Activated CD8-positive, alpha-beta memory T cell treated with anti-CD3 and anti-CD28 coated beads, Interleukin-2, amount 10 ng/mL, durations not matched to agents 7 days and 5 days (primary cell): ENCODE measurements around the gene TNC. TPM values are rescaled to one million over a fixed set of nuclear protein-coding genes. Genes with fewer than 3 reads are reported as not detected.
A peak's percentile ranks its signal among the peaks of the same experiment; 100 is the strongest.
"Not testable (repeated sequence)": the region's sequence is repeated elsewhere in the genome, so short reads cannot be mapped to it uniquely, and the experiment has no call there.

Experiments
- ATAC-seq: fragments of 150-1000 bp; cut with Tn5 transposase; one replicate; pipeline ENCODE4 v1.10.0; 2021; ENCODE audit warnings: moderate library complexity
- CTCF ChIA-PET: fragments of 350-600 bp; sonication (Branson Sonifier 250); formaldehyde crosslinking; loops from one replicate; lab custom pipeline; 2021; ENCODE audit warnings: antibody characterized with exemption; lab: Charles Lee
- DNase-seq: peaks from one replicate; pipeline ENCODE4 v3.0.0-alpha.2; 2020
- H3K27ac Mint-ChIP-seq: one replicate; pipeline ENCODE4 v1.8.0; 2021; ENCODE audit warnings: mild to moderate bottlenecking, mixed read lengths
- H3K27me3 Mint-ChIP-seq: one replicate; pipeline ENCODE4 v1.8.0; 2021; ENCODE audit warnings: mixed read lengths
- H3K36me3 Mint-ChIP-seq: one replicate; pipeline ENCODE4 v1.8.0; 2021; ENCODE audit warnings: mild to moderate bottlenecking, mixed read lengths
- H3K4me1 Mint-ChIP-seq: one replicate; pipeline ENCODE4 v1.8.0; 2021; ENCODE audit warnings: mixed read lengths
- H3K4me3 Mint-ChIP-seq: one replicate; pipeline ENCODE4 v1.8.0; 2021; ENCODE audit warnings: mild to moderate bottlenecking, moderate library complexity, mixed read lengths
- H3K9me3 Mint-ChIP-seq: one replicate; pipeline ENCODE4 v1.8.0; 2022; ENCODE audit warnings: low read depth, mixed read lengths
- total RNA-seq, 2 experiments: library from RNA; stranded (reverse); gene quantifications; one replicate each; pipeline ENCODE4 v1.2.3, GENCODE V29; 2021

Gene TNC
- total RNA-seq, 2 experiments from 2014 or later = 0.32 to 0.61 TPM

DNA sequence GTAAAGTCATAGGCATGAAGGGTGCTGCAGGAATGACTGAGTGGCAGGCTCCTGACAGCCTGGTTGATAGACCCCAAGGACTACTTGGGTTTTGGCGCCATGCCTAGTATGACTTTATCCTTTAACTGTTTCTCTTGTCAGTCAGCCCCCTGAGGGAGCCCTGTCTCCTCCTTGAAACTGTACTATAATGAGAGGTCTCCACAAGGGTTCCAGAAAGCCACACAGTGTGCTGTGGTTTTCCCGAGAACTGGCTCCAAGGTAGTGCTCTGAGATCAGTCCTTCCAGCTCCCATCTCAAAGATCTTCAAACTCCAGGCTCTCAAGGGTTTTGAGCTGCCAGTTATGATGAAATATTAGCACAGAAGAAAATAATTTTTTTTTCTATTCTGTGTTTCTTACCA is 26.7 kb upstream of the TNC start:
- H3K27ac Mint-ChIP-seq = no peak overlapping the region
- H3K27me3 Mint-ChIP-seq = peaks cover 48% of the 10 kb centered on the region
- no peak for ATAC-seq
- H3K4me1 Mint-ChIP-seq = peaks cover 23% of the 10 kb centered on the region
- DNase-seq = no peak
- H3K36me3 Mint-ChIP-seq = no peaks in the 10 kb centered on the region
- CTCF ChIA-PET = no interaction called here
- no peak overlapping the region for H3K4me3 Mint-ChIP-seq
- H3K9me3 Mint-ChIP-seq = no peaks in the 10 kb centered on the region

GRCh38 chr9:115143689-115144088 is 25.7 kb upstream of the TNC start:
- Mint-ChIP-seq H3K9me3 (no peaks in the 10 kb centered on the region), H3K27ac (no peak overlapping the region), H3K4me1 (peaks cover 23% of the 10 kb centered on the region), H3K27me3 (peaks cover 40% of the 10 kb centered on the region), H3K36me3 (no peaks in the 10 kb centered on the region), H3K4me3 (no peak overlapping the region)
- CTCF ChIA-PET = no interaction called here
- ATAC-seq (no peak), DNase-seq (no peak)

DNA sequence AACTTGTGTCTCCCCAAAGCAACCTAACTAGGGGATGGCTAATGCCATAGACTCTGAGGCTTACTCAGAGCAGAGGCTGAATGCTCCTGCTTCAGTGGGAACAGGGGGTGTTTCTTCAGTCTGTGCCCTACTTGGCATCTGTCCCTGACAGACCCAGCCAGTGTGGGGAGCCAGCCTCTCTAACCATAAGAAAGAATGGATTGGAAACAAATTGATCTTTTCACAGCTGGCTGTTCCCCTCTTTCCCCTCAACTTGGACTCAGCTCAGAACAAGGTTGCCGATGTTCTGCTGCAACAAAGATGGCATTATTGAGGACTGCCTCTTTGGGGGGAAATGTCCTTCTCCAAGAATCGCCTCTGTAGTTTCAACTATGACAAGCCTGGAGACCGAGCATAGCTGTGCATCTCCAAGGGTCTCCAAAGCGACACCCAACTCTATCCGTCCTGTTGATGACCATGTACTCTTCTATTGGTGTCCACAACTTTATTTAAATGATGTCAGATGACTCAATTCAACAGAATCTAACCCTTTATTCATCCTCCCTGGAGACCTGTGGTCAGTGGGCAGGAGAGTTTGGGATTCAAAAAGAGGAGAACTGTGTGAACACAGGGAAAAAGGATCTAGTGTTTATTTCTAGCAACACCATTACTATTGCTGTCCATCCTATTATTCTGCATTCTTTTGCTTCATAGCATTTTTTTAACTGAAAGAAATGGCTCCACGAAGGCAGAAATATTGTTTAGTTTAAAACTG is 24.7 kb upstream of the TNC start:
- peaks cover 38% of the 10 kb centered on the region for H3K27me3 Mint-ChIP-seq
- CTCF ChIA-PET = no interaction called here
- peaks cover 23% of the 10 kb centered on the region for H3K4me1 Mint-ChIP-seq
- no peak overlapping the region for H3K27ac Mint-ChIP-seq
- no peaks in the 10 kb centered on the region for H3K9me3 Mint-ChIP-seq
- no peak overlapping the region for H3K4me3 Mint-ChIP-seq
- no peaks in the 10 kb centered on the region for H3K36me3 Mint-ChIP-seq
- DNase-seq (no peak), ATAC-seq (no peak)

GRCh38 chr9:115142090-115142489 is 24.1 kb upstream of the TNC start:
- peaks cover 42% of the 10 kb centered on the region for H3K27me3 Mint-ChIP-seq
- CTCF ChIA-PET = no interaction called here
- no peak overlapping the region for H3K4me3 Mint-ChIP-seq
- H3K36me3 Mint-ChIP-seq = no peaks in the 10 kb centered on the region
- DNase-seq (no peak), ATAC-seq (peak; percentile 39)
- peaks cover 23% of the 10 kb centered on the region for H3K4me1 Mint-ChIP-seq
- no peak overlapping the region for H3K27ac Mint-ChIP-seq
- H3K9me3 Mint-ChIP-seq = no peaks in the 10 kb centered on the region

GRCh38 chr9:115141612-115142011 is 23.7 kb upstream of the TNC start:
- no peak overlapping the region for H3K4me3 Mint-ChIP-seq
- CTCF ChIA-PET = no interaction called here
- no peak for ATAC-seq

GRCh38 chr9:115138151-115138550 is 20.2 kb upstream of the TNC start:
- no peak for DNase-seq
- no peaks in the 10 kb centered on the region for H3K9me3 Mint-ChIP-seq
- peaks cover 41% of the 10 kb centered on the region for H3K27me3 Mint-ChIP-seq
- CTCF ChIA-PET = no interaction called here
- H3K27ac Mint-ChIP-seq = no peak overlapping the region
- H3K4me1 Mint-ChIP-seq = peaks cover 21% of the 10 kb centered on the region
- no peaks in the 10 kb centered on the region for H3K36me3 Mint-ChIP-seq
- no peak for ATAC-seq
- no peak overlapping the region for H3K4me3 Mint-ChIP-seq

More at GRCh38 chr9:115141612-115142011, 23.7 kb upstream of the TNC start:
- no peaks in the 10 kb centered on the region for H3K36me3 Mint-ChIP-seq
- H3K9me3 Mint-ChIP-seq = no peaks in the 10 kb centered on the region
- DNase-seq = no peak
- peaks cover 43% of the 10 kb centered on the region for H3K27me3 Mint-ChIP-seq
- peaks cover 23% of the 10 kb centered on the region for H3K4me1 Mint-ChIP-seq
- no peak overlapping the region for H3K27ac Mint-ChIP-seq

- no peak overlapping the region for H3K27ac Mint-ChIP-seq
- no peaks in the 10 kb centered on the region for H3K9me3 Mint-ChIP-seq
- DNase-seq (no peak), ATAC-seq (no peak)
- CTCF ChIA-PET = no interaction called here
- H3K27me3 Mint-ChIP-seq = peaks cover 38% of the 10 kb centered on the region
- H3K4me3 Mint-ChIP-seq = no peak overlapping the region
- H3K36me3 Mint-ChIP-seq = no peaks in the 10 kb centered on the region
- peaks cover 16% of the 10 kb centered on the region for H3K4me1 Mint-ChIP-seq
These were observed 19.6 kb upstream of the TNC start for GRCh38 chr9:115137526-115137925.

DNA sequence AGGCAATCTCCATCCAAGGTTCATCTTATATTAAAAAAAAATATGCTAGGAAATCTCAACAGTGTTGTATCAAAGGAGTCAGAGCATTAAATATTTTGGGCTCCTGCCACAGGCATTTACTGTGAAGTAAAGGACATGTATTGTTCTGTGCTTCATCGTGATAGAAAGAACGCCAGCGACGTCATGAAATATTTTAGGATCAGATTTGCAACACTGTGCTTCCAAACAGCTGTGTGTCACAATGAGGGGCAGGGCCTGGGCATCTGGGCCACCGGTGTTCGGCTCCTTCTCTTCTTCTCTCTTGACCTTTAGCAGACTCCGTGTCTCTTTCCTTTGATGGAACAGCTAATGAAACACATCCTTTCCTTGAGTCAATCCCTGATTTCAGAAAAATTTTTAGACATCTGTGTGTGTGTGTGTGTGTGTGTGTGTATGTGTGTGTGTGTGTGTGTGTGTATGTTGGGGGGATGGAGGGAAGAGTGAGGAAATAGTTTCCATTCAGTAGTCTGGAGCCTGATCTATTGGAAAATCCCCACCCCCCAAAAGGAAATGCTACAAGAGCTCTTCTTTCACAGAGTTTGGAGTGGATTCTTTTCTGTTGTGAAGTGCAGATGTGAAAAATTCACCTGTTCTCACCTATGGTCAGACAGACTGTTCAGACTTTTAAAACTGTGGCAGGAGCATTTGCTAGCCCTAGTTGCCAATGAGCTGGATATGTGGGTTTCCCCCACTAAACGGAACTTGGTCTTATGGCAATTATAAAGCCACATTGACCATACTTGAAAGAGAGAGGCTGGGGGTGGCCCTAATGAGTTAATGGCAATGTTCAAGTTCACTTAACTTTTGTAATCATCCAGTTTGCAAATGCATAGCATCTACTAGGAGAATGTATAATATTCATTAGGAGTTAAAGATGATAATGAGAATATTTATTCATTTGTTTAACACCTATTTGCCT is 18.1 kb upstream of the TNC start:
- H3K4me1 Mint-ChIP-seq = peaks cover 2% of the 10 kb centered on the region
- no peaks in the 10 kb centered on the region for H3K9me3 Mint-ChIP-seq
- no peak overlapping the region for H3K27ac Mint-ChIP-seq
- DNase-seq (no peak), ATAC-seq (no peak)
- CTCF ChIA-PET = no interaction called here
- H3K36me3 Mint-ChIP-seq = no peaks in the 10 kb centered on the region
- H3K4me3 Mint-ChIP-seq = no peak overlapping the region
- peaks cover 37% of the 10 kb centered on the region for H3K27me3 Mint-ChIP-seq

DNA sequence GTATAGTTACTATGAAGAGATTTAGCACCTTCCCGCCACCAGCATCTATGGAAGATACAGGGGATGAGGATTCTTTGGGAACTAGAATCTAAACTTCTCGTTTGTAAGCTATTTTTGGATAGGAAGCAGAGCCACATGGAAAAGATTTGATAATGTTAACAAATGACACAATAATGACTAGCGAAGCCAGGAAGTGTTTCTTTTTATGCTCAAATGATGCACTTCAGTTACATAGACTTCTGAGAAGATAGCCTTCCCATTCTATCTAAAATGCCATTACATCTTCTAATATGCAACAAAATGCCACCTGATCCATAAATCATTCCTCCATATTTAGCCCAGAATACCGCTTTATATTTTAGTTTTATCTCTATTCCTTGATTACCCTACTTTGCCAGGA is 17.0 kb upstream of the TNC start:
- H3K27me3 Mint-ChIP-seq = peaks cover 30% of the 10 kb centered on the region
- no peak overlapping the region for H3K4me3 Mint-ChIP-seq
- H3K27ac Mint-ChIP-seq = no peak overlapping the region
- no peak for DNase-seq
- CTCF ChIA-PET = no interaction called here
- H3K4me1 Mint-ChIP-seq = no peaks in the 10 kb centered on the region
- H3K9me3 Mint-ChIP-seq = no peaks in the 10 kb centered on the region
- ATAC-seq = no peak
- H3K36me3 Mint-ChIP-seq = no peaks in the 10 kb centered on the region

GRCh38 chr9:115133649-115134048 is 15.7 kb upstream of the TNC start:
- no peak overlapping the region for H3K4me3 Mint-ChIP-seq
- no peaks in the 10 kb centered on the region for H3K36me3 Mint-ChIP-seq
- peaks cover 28% of the 10 kb centered on the region for H3K27me3 Mint-ChIP-seq
- H3K4me1 Mint-ChIP-seq = no peaks in the 10 kb centered on the region
- CTCF ChIA-PET = no interaction called here
- DNase-seq = no peak
- H3K9me3 Mint-ChIP-seq = no peaks in the 10 kb centered on the region
- no peak overlapping the region for H3K27ac Mint-ChIP-seq
- no peak for ATAC-seq

DNA sequence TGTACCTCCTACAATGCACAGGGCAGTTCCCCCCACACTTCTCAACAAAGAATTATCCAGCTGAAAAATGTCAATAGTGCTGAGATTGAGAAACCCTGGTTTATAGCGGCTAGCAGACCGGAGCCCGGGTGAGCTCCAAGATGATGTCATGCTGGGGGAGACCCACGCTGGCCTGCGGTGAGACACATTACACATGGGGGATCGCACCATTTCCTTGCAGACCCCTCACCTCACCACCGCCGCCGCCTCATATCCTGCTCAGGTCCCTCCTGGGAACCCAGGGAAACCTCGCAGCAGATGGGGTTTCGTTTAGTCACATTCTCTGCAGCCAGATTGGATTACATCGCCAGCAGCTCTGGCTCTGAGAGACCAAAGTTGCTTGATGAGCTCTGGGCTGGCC is 14.7 kb upstream of the TNC start:
- Mint-ChIP-seq H3K4me1 (no peaks in the 10 kb centered on the region), H3K36me3 (no peaks in the 10 kb centered on the region), H3K27ac (no peak overlapping the region), H3K27me3 (peaks cover 29% of the 10 kb centered on the region), H3K9me3 (no peaks in the 10 kb centered on the region), H3K4me3 (no peak overlapping the region)
- CTCF ChIA-PET = no interaction called here
- no peak for ATAC-seq
- no peak for DNase-seq

- ATAC-seq = no peak
- H3K4me1 Mint-ChIP-seq = no peaks in the 10 kb centered on the region
- CTCF ChIA-PET = no interaction called here
These were observed 12.2 kb upstream of the TNC start for GRCh38 chr9:115130176-115130575.

GRCh38 chr9:115128726-115129125 is 10.8 kb upstream of the TNC start:
- ATAC-seq, H3K4me3 Mint-ChIP-seq, H3K27ac Mint-ChIP-seq, DNase-seq, H3K9me3 Mint-ChIP-seq, H3K4me1 Mint-ChIP-seq, CTCF ChIA-PET, H3K36me3 Mint-ChIP-seq: not testable (repeated sequence)
- peaks cover 19% of the 10 kb centered on the region for H3K27me3 Mint-ChIP-seq

More at GRCh38 chr9:115130176-115130575, 12.2 kb upstream of the TNC start:
- Mint-ChIP-seq H3K36me3 (no peaks in the 10 kb centered on the region), H3K4me3 (no peak overlapping the region), H3K27me3 (peaks cover 27% of the 10 kb centered on the region), H3K9me3 (no peaks in the 10 kb centered on the region), H3K27ac (no peak overlapping the region)
- DNase-seq = no peak
